BE2C (cell line): ENCODE data around the gene MYT1. TPM values are rescaled to one million over a fixed set of nuclear protein-coding genes. Genes with fewer than 3 reads are reported as not detected.
A peak's percentile ranks its signal among the peaks of the same experiment; 100 is the strongest.
"Not testable (repeated sequence)": the region's sequence is repeated elsewhere in the genome, so short reads cannot be mapped to it uniquely, and the experiment has no call there.

Experiments
- DNase-seq: peaks from one replicate; pipeline ENCODE4 v3.0.0-alpha.2; 2020
- H3K27me3 ChIP-seq: fragments of 250-450 bp; sonication (Bioruptor Pico); 2 replicates; pipeline ENCODE4 v1.5.1; 2020; ENCODE audit warnings: mild to moderate bottlenecking
- H3K36me3 ChIP-seq: fragments of 250-450 bp; sonication (Bioruptor Pico); 2 replicates; pipeline ENCODE4 v1.5.1; 2020; ENCODE audit warnings: mild to moderate bottlenecking
- H3K4me1 ChIP-seq: fragments of 250-450 bp; sonication (Bioruptor Pico); 2 replicates; pipeline ENCODE4 v1.5.1; 2020
- H3K4me3 ChIP-seq: 2 replicates; pipeline ENCODE4 v1.5.1; 2011; ENCODE audit warnings: low read depth, low read length
- H3K9me3 ChIP-seq: fragments of 250-450 bp; sonication (Bioruptor Pico); 2 replicates; pipeline ENCODE4 v1.5.1; 2020
- polyA plus RNA-seq: library from polyadenylated mRNA; unstranded; fragments of >200 nt; gene quantifications from one replicate; pipeline ENCODE4 v1.2.1, GENCODE V29; 2012; ENCODE audit warnings: low read depth, missing spikeins; ENCODE audit not compliant: insufficient read length, insufficient read depth
- TF ChIP-seq, protein P1 (sequence below): IDR thresholded peaks from 2 replicates; pipeline ENCODE4 v1.5.1; 2012; ENCODE audit warnings: mild to moderate bottlenecking, low read depth, low read length

MYT1 gene
- polyA plus RNA-seq = 35.0 TPM

DNA sequence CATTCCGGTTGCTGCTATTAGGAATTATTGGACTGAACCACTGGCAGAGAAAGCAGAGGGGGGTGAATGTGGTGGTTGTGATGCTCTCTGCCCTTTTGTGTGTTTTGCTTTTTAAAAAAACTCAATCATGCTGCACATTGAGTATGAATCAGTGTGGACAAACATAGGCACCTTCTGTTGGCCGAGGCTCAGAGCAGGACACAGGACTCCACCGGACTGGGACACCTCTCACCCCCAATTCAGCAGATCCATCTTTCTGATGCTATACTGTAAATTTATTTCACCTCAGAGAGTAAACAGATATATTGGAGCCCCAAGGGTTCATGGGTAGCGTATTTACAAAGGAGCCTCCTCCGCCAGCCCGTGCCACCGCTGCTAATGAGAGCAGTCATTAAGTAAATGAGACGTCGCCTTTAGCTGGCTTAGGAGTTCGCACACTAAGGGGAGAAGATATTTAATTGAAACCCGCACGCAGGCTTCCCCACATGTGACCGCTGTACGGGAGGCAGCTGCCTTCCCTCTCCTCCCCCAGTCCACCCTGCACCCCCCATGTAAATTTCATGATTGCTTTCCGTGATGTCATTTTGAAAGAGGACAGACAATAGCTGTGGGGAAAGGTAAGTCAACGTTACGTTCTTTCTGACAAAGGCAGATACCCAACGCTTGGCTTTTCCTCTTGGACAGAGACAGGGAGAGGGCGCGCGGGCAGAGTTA is at the start of gene MYT1:
TSS of gene MYT1 (plus strand) at position 330 of the 714 bp plus-strand sequence. CDS start 34,410 bp downstream, outside the sequence.
- H3K4me3 ChIP-seq = peak within 1 kb of the TSS; percentile 77
- DNase-seq = peak; percentile 71
- H3K9me3 ChIP-seq = no peaks in the 10 kb centered on the region
- TF ChIP-seq, protein P1, sequence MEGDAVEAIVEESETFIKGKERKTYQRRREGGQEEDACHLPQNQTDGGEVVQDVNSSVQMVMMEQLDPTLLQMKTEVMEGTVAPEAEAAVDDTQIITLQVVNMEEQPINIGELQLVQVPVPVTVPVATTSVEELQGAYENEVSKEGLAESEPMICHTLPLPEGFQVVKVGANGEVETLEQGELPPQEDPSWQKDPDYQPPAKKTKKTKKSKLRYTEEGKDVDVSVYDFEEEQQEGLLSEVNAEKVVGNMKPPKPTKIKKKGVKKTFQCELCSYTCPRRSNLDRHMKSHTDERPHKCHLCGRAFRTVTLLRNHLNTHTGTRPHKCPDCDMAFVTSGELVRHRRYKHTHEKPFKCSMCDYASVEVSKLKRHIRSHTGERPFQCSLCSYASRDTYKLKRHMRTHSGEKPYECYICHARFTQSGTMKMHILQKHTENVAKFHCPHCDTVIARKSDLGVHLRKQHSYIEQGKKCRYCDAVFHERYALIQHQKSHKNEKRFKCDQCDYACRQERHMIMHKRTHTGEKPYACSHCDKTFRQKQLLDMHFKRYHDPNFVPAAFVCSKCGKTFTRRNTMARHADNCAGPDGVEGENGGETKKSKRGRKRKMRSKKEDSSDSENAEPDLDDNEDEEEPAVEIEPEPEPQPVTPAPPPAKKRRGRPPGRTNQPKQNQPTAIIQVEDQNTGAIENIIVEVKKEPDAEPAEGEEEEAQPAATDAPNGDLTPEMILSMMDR = no peak
- H3K36me3 ChIP-seq = no peaks in the 10 kb centered on the region
- peaks cover 42% of the 10 kb centered on the region for H3K4me1 ChIP-seq
- H3K27me3 ChIP-seq = no peaks in the 10 kb centered on the region

DNA sequence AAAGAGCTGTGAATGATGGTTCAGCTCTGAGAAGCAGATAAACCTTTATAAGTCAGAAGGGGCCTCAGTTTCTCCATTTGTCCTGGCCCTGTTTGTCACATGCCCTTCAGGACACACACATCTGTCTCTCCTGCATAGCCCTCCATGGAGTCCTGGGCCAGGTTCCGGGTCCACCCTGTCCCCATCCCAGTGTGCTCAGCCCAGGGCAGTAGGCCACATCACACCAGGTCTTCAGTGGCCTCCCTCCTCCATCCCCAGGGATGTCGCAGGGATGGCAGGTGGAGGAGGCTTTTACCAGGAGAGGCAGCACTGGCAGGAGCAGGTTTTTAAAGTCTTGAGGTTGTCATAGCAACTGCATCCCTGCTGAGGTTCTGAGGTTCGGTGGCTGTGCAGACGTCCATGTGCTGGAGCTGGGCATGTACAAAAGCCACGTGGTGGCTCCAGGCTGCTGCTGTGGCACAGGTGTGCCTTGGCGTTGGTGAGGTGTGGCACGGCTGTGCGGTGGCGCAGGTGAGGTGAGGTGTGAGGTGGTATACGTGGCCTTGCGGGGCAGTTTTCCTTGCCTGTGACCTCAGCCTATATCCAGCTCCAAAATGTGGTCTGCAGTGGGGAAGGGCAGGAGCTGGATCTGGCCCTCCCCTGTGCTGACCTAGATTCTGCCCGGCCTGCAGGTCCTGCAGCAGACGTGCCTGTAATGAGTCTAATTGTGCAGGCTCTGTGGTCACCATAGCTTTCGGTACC is 48.9 kb upstream of the MYT1 start:
- DNase-seq = no peak
- TF ChIP-seq, protein P1 = no peak
- H3K4me1 ChIP-seq = peaks cover 44% of the 10 kb centered on the region
- no peak overlapping the region for H3K4me3 ChIP-seq
- H3K36me3 ChIP-seq = no peaks in the 10 kb centered on the region
- no peaks in the 10 kb centered on the region for H3K27me3 ChIP-seq
- no peaks in the 10 kb centered on the region for H3K9me3 ChIP-seq

DNA sequence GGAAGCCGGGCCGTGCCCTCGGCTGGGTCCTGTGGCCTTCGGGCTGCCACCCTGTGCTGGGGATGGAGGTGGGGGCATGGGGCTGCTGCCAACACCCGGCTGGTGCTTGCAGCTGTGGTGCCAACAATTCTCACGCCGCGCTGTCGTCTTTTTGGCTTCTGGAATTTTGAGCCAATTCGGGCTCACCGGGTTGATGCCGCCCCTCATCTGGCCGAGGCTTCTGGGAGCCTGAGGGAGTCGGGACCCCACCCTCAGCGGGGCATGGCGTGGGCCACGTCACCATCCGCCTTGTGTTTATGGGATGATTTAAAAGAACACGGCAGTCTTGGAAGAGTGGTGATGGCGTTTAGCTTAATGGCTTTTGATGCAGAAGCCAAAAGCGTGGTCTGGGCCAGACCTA is 48.2 kb upstream of the MYT1 start:
- Histone ChIP-seq H3K9me3 (no peaks in the 10 kb centered on the region), H3K4me3 (no peak overlapping the region), H3K36me3 (no peaks in the 10 kb centered on the region), H3K4me1 (peaks cover 43% of the 10 kb centered on the region), H3K27me3 (no peaks in the 10 kb centered on the region)
- DNase-seq = no peak
- TF ChIP-seq, protein P1 = no peak

DNA sequence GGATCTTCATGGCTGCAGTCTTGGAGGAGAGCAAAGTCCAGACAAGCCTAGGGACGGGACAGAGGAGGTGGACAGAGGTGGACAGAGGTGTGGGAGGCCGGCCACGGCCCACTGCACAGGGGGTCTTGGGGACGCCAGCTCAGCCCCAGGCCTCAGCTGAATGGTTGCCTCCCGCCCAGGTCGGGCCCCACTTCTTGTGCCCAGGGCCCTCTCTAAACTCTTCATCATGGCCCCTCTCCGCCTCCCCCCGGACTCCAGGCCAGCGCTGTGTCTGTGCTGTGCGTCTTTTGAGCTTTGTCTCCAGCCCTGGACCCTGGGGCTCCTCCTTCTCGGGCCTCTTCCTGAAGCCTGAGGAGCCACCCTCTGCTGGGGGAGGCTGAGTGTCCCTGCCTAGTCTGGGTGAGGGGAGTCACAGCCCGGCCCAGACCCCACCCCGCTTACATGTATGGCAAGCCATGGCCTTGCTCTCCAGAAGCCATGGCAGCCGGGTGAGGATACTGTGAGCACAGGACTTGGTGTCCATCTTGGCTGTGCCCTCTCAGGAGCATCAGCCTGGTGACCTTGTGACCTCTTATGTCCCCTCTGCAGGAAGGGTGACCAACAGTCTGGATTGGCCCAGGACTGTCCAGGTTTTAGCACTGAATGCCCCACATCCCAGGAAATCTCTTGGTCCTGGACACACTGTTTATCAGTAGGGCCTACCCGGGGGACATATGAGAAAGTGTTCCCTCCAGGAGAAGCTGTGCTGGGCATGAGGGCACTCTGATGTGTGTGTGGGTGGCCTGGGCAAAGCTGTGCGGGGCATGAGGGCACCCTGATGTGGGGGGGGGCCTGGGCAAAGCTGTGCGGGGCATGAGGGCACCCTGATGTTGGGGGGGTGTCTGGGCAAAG is 47.5 kb upstream of the MYT1 start:
- peaks cover 35% of the 10 kb centered on the region for H3K4me1 ChIP-seq
- no peaks in the 10 kb centered on the region for H3K9me3 ChIP-seq
- H3K27me3 ChIP-seq = no peaks in the 10 kb centered on the region
- no peak overlapping the region for H3K4me3 ChIP-seq
- DNase-seq = no peak
- H3K36me3 ChIP-seq = no peaks in the 10 kb centered on the region
- TF ChIP-seq, protein P1 = no peak

DNA sequence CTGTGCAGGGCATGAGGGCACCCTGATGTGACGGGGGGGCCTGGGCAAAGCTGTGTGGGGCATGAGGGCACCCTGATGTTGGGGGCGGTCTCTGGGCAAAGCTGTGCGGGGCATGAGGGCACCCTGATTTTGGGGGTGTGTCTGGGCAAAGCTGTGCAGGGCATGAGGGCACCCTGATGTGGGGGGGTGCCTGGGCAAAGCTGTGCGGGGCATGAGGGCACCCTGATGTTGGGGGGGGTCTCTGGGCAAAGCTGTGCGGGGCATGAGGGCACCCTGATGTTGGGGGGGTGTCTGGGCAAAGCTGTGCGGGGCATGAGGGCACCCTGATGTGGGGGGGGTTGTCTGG is 46.8 kb upstream of the MYT1 start:
- not testable (repeated sequence) for H3K27me3 ChIP-seq, H3K4me3 ChIP-seq, H3K9me3 ChIP-seq, DNase-seq, H3K36me3 ChIP-seq
- H3K4me1 ChIP-seq = peaks cover 31% of the 10 kb centered on the region

DNA sequence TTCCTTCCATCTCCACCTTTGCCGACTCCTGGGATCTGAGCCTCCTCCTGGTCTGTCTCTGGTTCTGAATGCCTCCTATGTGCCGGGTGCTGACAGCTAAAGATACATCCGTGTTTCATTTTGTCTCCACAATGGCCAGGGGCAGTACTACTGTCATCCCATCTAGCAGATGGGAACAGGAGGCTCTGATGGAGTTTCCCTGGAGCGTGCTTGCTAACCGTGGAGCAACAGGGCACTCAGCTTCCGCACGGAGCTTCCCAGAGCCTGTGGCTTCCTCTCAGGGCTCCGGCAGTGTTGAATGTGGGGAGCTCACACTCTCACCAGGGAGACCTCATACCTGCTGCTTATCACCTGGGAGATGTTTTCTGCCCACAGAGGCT is 45.0 kb upstream of the MYT1 start:
- TF ChIP-seq, protein P1 = no peak
- no peak for DNase-seq

More for the DNA sequence above, 45.0 kb upstream of the MYT1 start:
- peaks cover 12% of the 10 kb centered on the region for H3K4me1 ChIP-seq
- H3K4me3 ChIP-seq = no peak overlapping the region
- H3K9me3 ChIP-seq = no peaks in the 10 kb centered on the region
- H3K27me3 ChIP-seq = no peaks in the 10 kb centered on the region
- no peaks in the 10 kb centered on the region for H3K36me3 ChIP-seq
